HCT116 (cell line): ENCODE data around the gene HOXC11. TPM values are rescaled to one million over a fixed set of nuclear protein-coding genes. Genes with fewer than 3 reads are reported as not detected.

ENCODE experiments used
- ATAC-seq: fragments of 200-7000 bp; cut with Tn5 transposase; 2 replicates; pipeline ENCODE4 v1.9.1; 2020; ENCODE audit warnings: mild to moderate bottlenecking, moderate library complexity
- BruUV-seq: library from RNA; stranded (reverse); fragments of 400-500 nt; replicated peaks from 2 replicates; lab custom pipeline; 2021; lab: Mats Ljungman, UMichigan
- CTCF ChIA-PET: fragments of 300-600 bp; sonication (Branson Sonifier 250); formaldehyde crosslinking; loops from one replicate; lab custom pipeline; 2021; ENCODE audit warnings: antibody characterized with exemption; lab: Charles Lee
- POLR2A ChIA-PET: fragments of 300-600, 350-600 bp; sonication (Branson Sonifier 250); formaldehyde crosslinking; loops from one replicate; lab custom pipeline; 2021; ENCODE audit warnings: antibody characterized with exemption; lab: Charles Lee
- RAD21 ChIA-PET, 2 experiments: fragments of 300-600 bp; sonication (Branson Sonifier 250); formaldehyde crosslinking; loops; one replicate each; lab custom pipeline; 2023; ENCODE audit warnings: low total read pairs in 2 of 2; ENCODE audit not compliant: uncharacterized antibody in 2 of 2, unreplicated experiment in 2 of 2, low non-redundant PET in 1 of 2; lab: Charles Lee
- DNase-seq: peaks from one replicate; pipeline ENCODE4 v3.0.0-alpha.2; 2010; ENCODE audit warnings: low read depth, low spot score
- H2AFZ ChIP-seq: fragments of 200-600 bp; shearing (Covaris generic), sonication (generic); 2 replicates; pipeline ENCODE4 v1.6.1; 2017; ENCODE audit warnings: low read depth, mixed run types, mixed read lengths, antibody characterized with exemption, low read length; ENCODE audit not compliant: poor library complexity, severe bottlenecking
- H3K27ac ChIP-seq: 2 replicates; pipeline ENCODE4 v1.5.1; 2012; ENCODE audit warnings: low read depth, low read length
- H3K27me3 ChIP-seq: fragments of 200-600 bp; sonication (generic); 2 replicates; pipeline ENCODE4 v1.6.1; 2016; ENCODE audit warnings: mixed run types, low read length, mixed read lengths; ENCODE audit not compliant: insufficient read depth
- H3K36me3 ChIP-seq, 2 experiments: fragments of 200-500 bp in 1 of 2; fragments of 200-600 bp in 1 of 2; sonication (Bioruptor generic) in 1 of 2; sonication (generic) in 1 of 2; 2 replicates each; pipeline versions ENCODE4 v1.5.1 to v1.6.1; 2014 to 2016; ENCODE audit warnings: low read length in 2 of 2, inconsistent platforms in 1 of 2, mixed read lengths in 1 of 2, mixed run types in 1 of 2; ENCODE audit not compliant: insufficient read depth in 2 of 2, control insufficient read depth in 1 of 2
- H3K4me1 ChIP-seq, 2 experiments: fragments of 200-600 bp in 1 of 2; sonication (generic) in 1 of 2; 2 replicates each; pipeline versions ENCODE4 v1.5.1 to v1.6.1; 2012 to 2017; ENCODE audit warnings: low read length in 2 of 2, inconsistent platforms in 1 of 2, mild to moderate bottlenecking in 1 of 2, mixed read lengths in 1 of 2, mixed run types in 1 of 2, moderate library complexity in 1 of 2; ENCODE audit not compliant: insufficient read depth in 2 of 2, control insufficient read depth in 1 of 2
- H3K4me2 ChIP-seq: fragments of 200-600 bp; sonication (generic); 2 replicates; pipeline ENCODE4 v1.6.1; 2017; ENCODE audit warnings: mixed run types, low read length, mixed read lengths
- H3K4me3 ChIP-seq, 2 experiments: fragments of 200-600 bp in 1 of 2; sonication (generic) in 1 of 2; replicated peaks in 1 of 2; 2 replicates each; pipeline ENCODE4 v1.5.1; 2011 to 2016; ENCODE audit warnings: low read length in 2 of 2, control low read depth in 1 of 2, low read depth in 1 of 2, mild to moderate bottlenecking in 1 of 2, mixed read lengths in 1 of 2, mixed run types in 1 of 2
- H3K79me2 ChIP-seq: fragments of 200-600 bp; sonication (generic); 2 replicates; pipeline ENCODE4 v1.6.1; 2017; ENCODE audit warnings: mild to moderate bottlenecking, mixed run types, low read length, moderate library complexity, mixed read lengths; ENCODE audit not compliant: insufficient read depth
- H3K9ac ChIP-seq: fragments of 200-600 bp; sonication (generic); 2 replicates; pipeline ENCODE4 v1.6.1; 2016; ENCODE audit warnings: low read length, mixed read lengths
- H3K9me2 ChIP-seq: fragments of 200-600 bp; sonication (generic), shearing (Covaris generic); 2 replicates; pipeline ENCODE4 v1.6.1; 2017; ENCODE audit warnings: mixed run types, mild to moderate bottlenecking, moderate library complexity; ENCODE audit not compliant: insufficient read depth
- H3K9me3 ChIP-seq, 2 experiments: fragments of 200-500 bp in 1 of 2; fragments of 200-600 bp in 1 of 2; sonication (Bioruptor generic) in 1 of 2; sonication (generic) in 1 of 2; 2 replicates each; pipeline ENCODE4 v1.6.1; 2014 to 2017; ENCODE audit warnings: low read length in 2 of 2, mixed read lengths in 2 of 2, inconsistent platforms in 1 of 2, low read depth in 1 of 2, mild to moderate bottlenecking in 1 of 2, mixed run types in 1 of 2, moderate library complexity in 1 of 2; ENCODE audit not compliant: control insufficient read depth in 1 of 2, insufficient read depth in 1 of 2
- H4K20me1 ChIP-seq: fragments of 200-600 bp; sonication (generic), shearing (Covaris generic); 2 replicates; pipeline ENCODE4 v1.6.1; 2017; ENCODE audit warnings: mixed run types, mild to moderate bottlenecking, moderate library complexity; ENCODE audit not compliant: insufficient read depth
- ATF3 ChIP-seq: IDR thresholded peaks from 2 replicates; pipeline ENCODE4 v1.6.1; 2012
- EGR1 ChIP-seq: IDR thresholded peaks from 2 replicates; pipeline ENCODE4 v1.6.1; 2012; ENCODE audit warnings: low read depth
- ELF1 ChIP-seq: IDR thresholded peaks from 2 replicates; pipeline ENCODE4 v1.6.1; 2012; ENCODE audit warnings: low read depth, borderline replicate concordance
- EZH2phosphoT487 ChIP-seq: fragments of 200-600 bp; IDR thresholded peaks from 2 replicates; pipeline ENCODE4 v1.6.1; 2018; ENCODE audit warnings: antibody characterized with exemption, borderline replicate concordance
- FOSL1 ChIP-seq: IDR thresholded peaks from 2 replicates; pipeline ENCODE4 v1.6.1; 2012; ENCODE audit warnings: low read depth
- POLR2A ChIP-seq: IDR thresholded peaks from 2 replicates; pipeline ENCODE4 v1.7.0; 2011; ENCODE audit warnings: borderline replicate concordance; ENCODE audit not compliant: insufficient read depth, insufficient read length; ENCODE audit errors: extremely low read depth
- POLR2AphosphoS5 ChIP-seq: IDR thresholded peaks from 2 replicates; pipeline ENCODE4 v1.6.1; 2011; ENCODE audit warnings: mild to moderate bottlenecking, low read depth, low read length, moderate library complexity
- SRF ChIP-seq: IDR thresholded peaks from 2 replicates; pipeline ENCODE4 v1.6.1; 2012; ENCODE audit warnings: low read depth
- intact Hi-C: fragments of 100-400 bp; cut with micrococcal nuclease; formaldehyde crosslinking; loops from 2 replicates; pipeline ENCODE4 v1.10.0; 2022
- total RNA-seq: library from RNA; stranded (reverse); gene quantifications from one replicate; pipeline ENCODE4 v1.2.1, GENCODE V29; 2021; ENCODE audit not compliant: unreplicated experiment

Gene HOXC11
- total RNA-seq, 1 experiment from 2014 or later = 0.22 TPM

GRCh38 chr12:53937099-53937498, 35.8 kb upstream of the HOXC11 start:
- Histone ChIP-seq H3K9me2 (no peaks in the 10 kb centered on the region), H3K4me3 (no peak overlapping the region), H3K27ac (no peak overlapping the region), H3K27me3 (peaks cover 3% of the 10 kb centered on the region; the same call in 1 of the 2 replicates), H3K79me2 (no peaks in the 10 kb centered on the region), H3K9me3 (no peaks in the 10 kb centered on the region), H3K36me3 (no peaks in the 10 kb centered on the region)
- no peak for DNase-seq
- RAD21 ChIA-PET = no interaction called here
- TF ChIP-seq FOSL1 (no peak), SRF (no peak), EGR1 (no peak), POLR2A (no peak), POLR2AphosphoS5 (no peak)
- TF ChIP-seq, all 23 proteins: peak for 0
- ChIA-PET CTCF (no interaction called here), POLR2A (interaction anchor here (1.5 kb wide), 1 partner anchor 16 kb away, joined by 4 read pairs; no protein-coding TSS in a partner anchor)
- intact Hi-C loops = no loop called here
- no peak for ATAC-seq
- H3K9ac ChIP-seq = no peak overlapping the region
- H4K20me1 ChIP-seq = no peaks in the 10 kb centered on the region
- no TSS peak for BruUV-seq
- peaks cover 8 to 15% of the 10 kb centered on the region in 2 experiments; a peak in 3 of 4 replicates for H3K4me1 ChIP-seq
- H3K4me2 ChIP-seq = no peak overlapping the region
- H2AFZ ChIP-seq = no peak overlapping the region

- RAD21 ChIA-PET = interaction anchor here in 1 of 2 experiments (0.8 kb wide), 1 partner anchor 94 kb away, joined by 3 read pairs; no protein-coding TSS in a partner anchor
- H3K4me2 ChIP-seq = peak overlapping the region; percentile 65
- H3K9ac ChIP-seq = no peak overlapping the region
- no peaks in the 10 kb centered on the region for H4K20me1 ChIP-seq
- peaks cover 8 to 15% of the 10 kb centered on the region in 2 experiments; a peak in 3 of 4 replicates for H3K4me1 ChIP-seq
- H3K36me3 ChIP-seq = no peaks in the 10 kb centered on the region
- no peaks in the 10 kb centered on the region for H3K79me2 ChIP-seq
- H2AFZ ChIP-seq = no peak overlapping the region
- H3K27ac ChIP-seq = no peak overlapping the region
- H3K27me3 ChIP-seq = 0 out of 2 replicates have a peak, but pooled peaks cover 3% of the 10 kb centered on the region
- DNase-seq = no peak
- TF ChIP-seq ELF1 (no peak), POLR2AphosphoS5 (no peak), ATF3 (no peak), EGR1 (no peak), EZH2phosphoT487 (no peak)
- no peaks in the 10 kb centered on the region for H3K9me2 ChIP-seq
- H3K4me3 ChIP-seq = peak overlapping the region in 1 of 2 experiments; percentile 39; a peak in 2 of 4 replicates
- ATAC-seq = no peak
- CTCF ChIA-PET = no interaction called here
- no peaks in the 10 kb centered on the region for H3K9me3 ChIP-seq
- POLR2A ChIA-PET = interaction anchor here (1.5 kb wide), 1 partner anchor 16 kb away, joined by 4 read pairs; no protein-coding TSS in a partner anchor
- intact Hi-C loops = no loop called here
- BruUV-seq = no TSS peak
These were observed 35.2 kb upstream of the HOXC11 start for GRCh38 chr12:53937596-53938325.
